A549 (cell line): ENCODE measurements around the gene ZNF212. TPM values are rescaled to one million over a fixed set of nuclear protein-coding genes. Genes with fewer than 3 reads are reported as not detected.

Experiments used
- polyA plus RNA-seq, 4 experiments: library from polyadenylated mRNA; depleted of rRNA in 3 of 4; stranded (reverse); fragments of >200 nt; fragmentation: RNase III in 1 of 4; extraction: RNeasy Plus Mini Kit Qiagen cat#74134 plus additional on column Dnase treatment in 1 of 4; gene quantifications; 2 replicates in 3 of 4; 3 replicates in 1 of 4; pipeline ENCODE4 v1.2.3, GENCODE V29; 2011 to 2017
- small RNA-seq, 6 experiments: library from RNA; depleted of rRNA; stranded (forward); fragments of <200 nt; gene quantifications; one replicate each; pipeline ENCODE3, GENCODE V24; 2012

The ZNF212 gene
- polyA plus RNA-seq, 2 of the 4 experiments (the other 2 are of a cell fraction), result 5.5 to 7.9 TPM

Small RNAs within 50 kb of the gene (small RNA-seq; reads per million reads assigned to genes)
- 0 reads per million in 6 experiments for gene AC004890.1

Other genes with a start within 250 kb of the ZNF212 start
- 186 and 214 TPM in 2 replicates for gene PDIA4, start 211.1 kb upstream of the ZNF212 start, polyA plus RNA-seq (2011; rRNA removed)
- 161 to 175 TPM (median 174 TPM) in 3 replicates for gene PDIA4, start 211.1 kb upstream of the ZNF212 start, polyA plus RNA-seq (2017; fragmentation: RNase III; extraction: RNeasy Plus Mini Kit Qiagen cat#74134 plus additional on column Dnase treatment)
- 4.6 and 4.7 TPM in 2 replicates for gene ZNF786, start 148.9 kb upstream of the ZNF212 start, polyA plus RNA-seq (2011; rRNA removed)
- gene ZNF786, start 148.9 kb upstream of the ZNF212 start, polyA plus RNA-seq (2017; fragmentation: RNase III; extraction: RNeasy Plus Mini Kit Qiagen cat#74134 plus additional on column Dnase treatment), result 4.6 to 5.0 TPM (median 4.9 TPM) in 3 replicates
- 0.80 and 1.0 TPM in 2 replicates for gene ZNF425, start 113.3 kb upstream of the ZNF212 start, polyA plus RNA-seq (2011; rRNA removed)
- gene ZNF425, start 113.3 kb upstream of the ZNF212 start, polyA plus RNA-seq (2017; fragmentation: RNase III; extraction: RNeasy Plus Mini Kit Qiagen cat#74134 plus additional on column Dnase treatment), result 1.6 to 2.2 TPM (median 1.6 TPM) in 3 replicates
- gene ZNF398, start 92.2 kb upstream of the ZNF212 start, polyA plus RNA-seq (2011; rRNA removed), result 8.1 and 8.4 TPM in 2 replicates
- 6.5 to 7.0 TPM (median 6.6 TPM) in 3 replicates for gene ZNF398, start 92.2 kb upstream of the ZNF212 start, polyA plus RNA-seq (2017; fragmentation: RNase III; extraction: RNeasy Plus Mini Kit Qiagen cat#74134 plus additional on column Dnase treatment)
- 8.8 and 11.9 TPM in 2 replicates for gene ZNF282, start 44.1 kb upstream of the ZNF212 start, polyA plus RNA-seq (2011; rRNA removed)
- 15.1 to 18.4 TPM (median 16.7 TPM) in 3 replicates for gene ZNF282, start 44.1 kb upstream of the ZNF212 start, polyA plus RNA-seq (2017; fragmentation: RNase III; extraction: RNeasy Plus Mini Kit Qiagen cat#74134 plus additional on column Dnase treatment)
- gene ZNF783, start 22.5 kb downstream of the ZNF212 start, polyA plus RNA-seq (2011; rRNA removed), result 8.0 and 9.9 TPM in 2 replicates
- gene ZNF783, start 22.5 kb downstream of the ZNF212 start, polyA plus RNA-seq (2017; fragmentation: RNase III; extraction: RNeasy Plus Mini Kit Qiagen cat#74134 plus additional on column Dnase treatment), result 6.6 to 10.1 TPM (median 7.4 TPM) in 3 replicates
- gene ZNF777, start 221.4 kb downstream of the ZNF212 start, polyA plus RNA-seq (2011; rRNA removed), result 4.9 and 5.4 TPM in 2 replicates
- gene ZNF777, start 221.4 kb downstream of the ZNF212 start, polyA plus RNA-seq (2017; fragmentation: RNase III; extraction: RNeasy Plus Mini Kit Qiagen cat#74134 plus additional on column Dnase treatment), result 10.4 to 11.0 TPM (median 10.5 TPM) in 3 replicates